Neural cell (in vitro differentiated cells): Measurements from ENCODE around the gene EPHA6. TPM values are rescaled to one million over a fixed set of nuclear protein-coding genes. Genes with fewer than 3 reads are reported as not detected.

ENCODE experiments used
- H2AFZ ChIP-seq: fragments of 200-600, 300-800 bp; sonication (generic), shearing (Covaris generic); 2 replicates; pipeline ENCODE4 v1.6.0; 2014; ENCODE audit warnings: low read depth, mild to moderate bottlenecking, antibody characterized with exemption, low read length, moderate library complexity
- H3F3A ChIP-seq: fragments of 200-600 bp; shearing (Covaris generic); 2 replicates; pipeline ENCODE4 v1.6.1; 2016; ENCODE audit warnings: mild to moderate bottlenecking, moderate library complexity, mixed read lengths, antibody characterized with exemption, low read length; ENCODE audit not compliant: insufficient read depth, poor library complexity, severe bottlenecking
- H3K27ac ChIP-seq: fragments of 200-600, 300-800 bp; sonication (generic), shearing (Covaris generic); 2 replicates; pipeline ENCODE4 v1.5.1; 2014; ENCODE audit warnings: mild to moderate bottlenecking, low read length, moderate library complexity
- H3K27me3 ChIP-seq: fragments of 300-800, 200-600 bp; sonication (generic), shearing (Covaris generic); 2 replicates; pipeline ENCODE4 v1.6.0; 2014; ENCODE audit warnings: mild to moderate bottlenecking, low read depth, low read length, moderate library complexity; ENCODE audit not compliant: insufficient read depth
- H3K36me3 ChIP-seq: fragments of 300-800, 200-600 bp; sonication (generic), shearing (Covaris generic); 2 replicates; pipeline ENCODE4 v1.5.1; 2014; ENCODE audit warnings: mild to moderate bottlenecking, antibody characterized with exemption, low read length, moderate library complexity; ENCODE audit not compliant: insufficient read depth
- H3K4me2 ChIP-seq: fragments of 300-800, 200-600 bp; sonication (generic), shearing (Covaris generic); 2 replicates; pipeline ENCODE4 v1.6.0; 2014; ENCODE audit warnings: mild to moderate bottlenecking, low read length
- H3K4me3 ChIP-seq: fragments of 300-800, 200-600 bp; sonication (generic), shearing (Covaris generic); 2 replicates; pipeline ENCODE4 v1.5.1; 2014; ENCODE audit warnings: mild to moderate bottlenecking, low read length, moderate library complexity
- H3K79me2 ChIP-seq: fragments of 200-600 bp; shearing (Covaris generic); replicated peaks from 2 replicates; pipeline ENCODE4 v1.6.0; 2014; ENCODE audit warnings: mild to moderate bottlenecking, low read length, moderate library complexity; ENCODE audit not compliant: insufficient read depth
- H3K9ac ChIP-seq: fragments of 300-800, 200-600 bp; sonication (generic), shearing (Covaris generic); 2 replicates; pipeline ENCODE4 v1.6.1; 2016; ENCODE audit warnings: mild to moderate bottlenecking, low read length, mixed read lengths
- H3K9me2 ChIP-seq: fragments of 200-600 bp; shearing (Covaris generic); 2 replicates; pipeline ENCODE4 v1.6.1; 2016; ENCODE audit warnings: mild to moderate bottlenecking, low read length, mixed read lengths; ENCODE audit not compliant: insufficient read depth
- H3K9me3 ChIP-seq: fragments of 200-600, 300-800 bp; sonication (generic), shearing (Covaris generic); 2 replicates; pipeline ENCODE4 v1.6.1; 2016; ENCODE audit warnings: mild to moderate bottlenecking, mixed run types, low read length, moderate library complexity, mixed read lengths
- H4K20me1 ChIP-seq: fragments of 200-600 bp; shearing (Covaris generic); 2 replicates; pipeline ENCODE4 v1.6.1; 2016; ENCODE audit warnings: mild to moderate bottlenecking, mixed run types; ENCODE audit not compliant: insufficient read depth
- EP300 ChIP-seq: fragments of 450-650 bp; conservative IDR thresholded peaks from 2 replicates; pipeline ENCODE4 v1.6.1; 2014; ENCODE audit warnings: antibody characterized with exemption, mild to moderate bottlenecking, moderate library complexity; ENCODE audit not compliant: poor library complexity, severe bottlenecking
- EZH2 ChIP-seq: fragments of 200-600, 300-800 bp; shearing (Covaris generic), sonication (generic); IDR thresholded peaks from 2 replicates; pipeline ENCODE4 v1.6.1; 2014; ENCODE audit warnings: antibody characterized with exemption, low read length, borderline replicate concordance, mild to moderate bottlenecking; ENCODE audit not compliant: insufficient read depth, poor library complexity, severe bottlenecking
- MXI1 ChIP-seq: fragments of 450-650 bp; conservative IDR thresholded peaks from 2 replicates; pipeline ENCODE4 v1.6.1; 2014; ENCODE audit warnings: antibody characterized with exemption, mild to moderate bottlenecking; ENCODE audit not compliant: poor library complexity, severe bottlenecking
- RAD21 ChIP-seq: fragments of 450-650 bp; conservative IDR thresholded peaks from 2 replicates; pipeline ENCODE4 v1.6.1; 2014; ENCODE audit warnings: antibody characterized with exemption, mild to moderate bottlenecking, moderate library complexity
- SMC3 ChIP-seq: fragments of 450-650 bp; conservative IDR thresholded peaks from 2 replicates; pipeline ENCODE4 v1.6.1; 2014; ENCODE audit warnings: antibody characterized with exemption, mild to moderate bottlenecking, moderate library complexity; ENCODE audit not compliant: poor library complexity
- TAF1 ChIP-seq: IDR thresholded peaks from 2 replicates; pipeline ENCODE4 v1.6.1; 2012; ENCODE audit warnings: low read depth
- polyA plus RNA-seq: library from polyadenylated mRNA; depleted of rRNA; stranded (reverse); fragments of >200 nt; gene quantifications from 2 replicates; pipeline ENCODE4 v1.2.3, GENCODE V29; 2014
- TF ChIP-seq, protein P1 (sequence below): IDR thresholded peaks from 2 replicates; pipeline ENCODE4 v1.6.1; 2012; ENCODE audit warnings: borderline replicate concordance
- TF ChIP-seq, protein P2 (sequence below): fragments of 450-650 bp; IDR thresholded peaks from 2 replicates; pipeline ENCODE4 v1.5.1; 2014; ENCODE audit warnings: antibody characterized with exemption, mild to moderate bottlenecking, moderate library complexity; ENCODE audit not compliant: poor library complexity, severe bottlenecking

Gene EPHA6
- polyA plus RNA-seq, 1 donor from 2014 or later, result 0.56 TPM

DNA sequence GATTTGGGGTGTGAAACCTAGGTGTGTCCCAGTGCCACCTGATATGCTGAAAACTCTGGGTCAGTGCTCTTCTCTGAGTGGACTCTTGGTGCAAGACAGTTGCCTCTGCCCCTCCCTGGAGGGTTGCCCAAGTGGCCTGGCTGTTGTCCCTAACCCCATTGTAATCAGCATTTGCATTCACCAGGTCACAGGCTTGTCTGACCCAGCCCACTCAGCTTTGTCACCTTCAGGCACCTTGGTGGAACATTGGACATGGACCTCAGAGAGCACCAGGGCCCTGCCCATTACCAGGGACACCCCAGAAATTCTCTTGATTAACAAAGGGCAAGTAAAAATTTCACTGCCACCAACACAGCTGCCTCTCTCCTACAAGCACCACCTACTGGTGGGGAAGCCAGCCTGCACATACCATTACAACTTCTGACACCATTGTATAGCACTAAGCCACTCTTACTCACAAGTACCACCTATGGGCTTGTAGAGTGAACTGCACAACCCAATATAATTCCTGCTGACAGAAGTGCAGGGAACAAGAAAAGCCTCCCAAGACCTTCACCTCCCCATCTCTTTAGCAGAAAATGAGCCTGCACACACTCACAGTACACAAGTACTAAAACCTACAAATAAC is 324.6 kb downstream of the EPHA6 start:
- H3K79me2 ChIP-seq, result no peaks in the 10 kb centered on the region
- no peak overlapping the region for H3K4me3 ChIP-seq
- no peaks in the 10 kb centered on the region for H3K36me3 ChIP-seq
- no peak overlapping the region for H3K9ac ChIP-seq
- H3F3A ChIP-seq, result no peaks in the 10 kb centered on the region
- no peak overlapping the region for H2AFZ ChIP-seq
- H4K20me1 ChIP-seq, result no peaks in the 10 kb centered on the region
- TF ChIP-seq TAF1 (no peak), MXI1 (no peak), EP300 (no peak), SMC3 (no peak), EZH2 (no peak), RAD21 (no peak)
- TF ChIP-seq, protein P1, sequence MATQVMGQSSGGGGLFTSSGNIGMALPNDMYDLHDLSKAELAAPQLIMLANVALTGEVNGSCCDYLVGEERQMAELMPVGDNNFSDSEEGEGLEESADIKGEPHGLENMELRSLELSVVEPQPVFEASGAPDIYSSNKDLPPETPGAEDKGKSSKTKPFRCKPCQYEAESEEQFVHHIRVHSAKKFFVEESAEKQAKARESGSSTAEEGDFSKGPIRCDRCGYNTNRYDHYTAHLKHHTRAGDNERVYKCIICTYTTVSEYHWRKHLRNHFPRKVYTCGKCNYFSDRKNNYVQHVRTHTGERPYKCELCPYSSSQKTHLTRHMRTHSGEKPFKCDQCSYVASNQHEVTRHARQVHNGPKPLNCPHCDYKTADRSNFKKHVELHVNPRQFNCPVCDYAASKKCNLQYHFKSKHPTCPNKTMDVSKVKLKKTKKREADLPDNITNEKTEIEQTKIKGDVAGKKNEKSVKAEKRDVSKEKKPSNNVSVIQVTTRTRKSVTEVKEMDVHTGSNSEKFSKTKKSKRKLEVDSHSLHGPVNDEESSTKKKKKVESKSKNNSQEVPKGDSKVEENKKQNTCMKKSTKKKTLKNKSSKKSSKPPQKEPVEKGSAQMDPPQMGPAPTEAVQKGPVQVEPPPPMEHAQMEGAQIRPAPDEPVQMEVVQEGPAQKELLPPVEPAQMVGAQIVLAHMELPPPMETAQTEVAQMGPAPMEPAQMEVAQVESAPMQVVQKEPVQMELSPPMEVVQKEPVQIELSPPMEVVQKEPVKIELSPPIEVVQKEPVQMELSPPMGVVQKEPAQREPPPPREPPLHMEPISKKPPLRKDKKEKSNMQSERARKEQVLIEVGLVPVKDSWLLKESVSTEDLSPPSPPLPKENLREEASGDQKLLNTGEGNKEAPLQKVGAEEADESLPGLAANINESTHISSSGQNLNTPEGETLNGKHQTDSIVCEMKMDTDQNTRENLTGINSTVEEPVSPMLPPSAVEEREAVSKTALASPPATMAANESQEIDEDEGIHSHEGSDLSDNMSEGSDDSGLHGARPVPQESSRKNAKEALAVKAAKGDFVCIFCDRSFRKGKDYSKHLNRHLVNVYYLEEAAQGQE, result no peak
- TF ChIP-seq, protein P2, sequence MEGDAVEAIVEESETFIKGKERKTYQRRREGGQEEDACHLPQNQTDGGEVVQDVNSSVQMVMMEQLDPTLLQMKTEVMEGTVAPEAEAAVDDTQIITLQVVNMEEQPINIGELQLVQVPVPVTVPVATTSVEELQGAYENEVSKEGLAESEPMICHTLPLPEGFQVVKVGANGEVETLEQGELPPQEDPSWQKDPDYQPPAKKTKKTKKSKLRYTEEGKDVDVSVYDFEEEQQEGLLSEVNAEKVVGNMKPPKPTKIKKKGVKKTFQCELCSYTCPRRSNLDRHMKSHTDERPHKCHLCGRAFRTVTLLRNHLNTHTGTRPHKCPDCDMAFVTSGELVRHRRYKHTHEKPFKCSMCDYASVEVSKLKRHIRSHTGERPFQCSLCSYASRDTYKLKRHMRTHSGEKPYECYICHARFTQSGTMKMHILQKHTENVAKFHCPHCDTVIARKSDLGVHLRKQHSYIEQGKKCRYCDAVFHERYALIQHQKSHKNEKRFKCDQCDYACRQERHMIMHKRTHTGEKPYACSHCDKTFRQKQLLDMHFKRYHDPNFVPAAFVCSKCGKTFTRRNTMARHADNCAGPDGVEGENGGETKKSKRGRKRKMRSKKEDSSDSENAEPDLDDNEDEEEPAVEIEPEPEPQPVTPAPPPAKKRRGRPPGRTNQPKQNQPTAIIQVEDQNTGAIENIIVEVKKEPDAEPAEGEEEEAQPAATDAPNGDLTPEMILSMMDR, result no peak
- H3K27me3 ChIP-seq, result no peaks in the 10 kb centered on the region
- H3K9me2 ChIP-seq, result no peaks in the 10 kb centered on the region
- no peak overlapping the region for H3K4me2 ChIP-seq
- H3K27ac ChIP-seq, result no peak overlapping the region
- H3K9me3 ChIP-seq, result no peaks in the 10 kb centered on the region

DNA sequence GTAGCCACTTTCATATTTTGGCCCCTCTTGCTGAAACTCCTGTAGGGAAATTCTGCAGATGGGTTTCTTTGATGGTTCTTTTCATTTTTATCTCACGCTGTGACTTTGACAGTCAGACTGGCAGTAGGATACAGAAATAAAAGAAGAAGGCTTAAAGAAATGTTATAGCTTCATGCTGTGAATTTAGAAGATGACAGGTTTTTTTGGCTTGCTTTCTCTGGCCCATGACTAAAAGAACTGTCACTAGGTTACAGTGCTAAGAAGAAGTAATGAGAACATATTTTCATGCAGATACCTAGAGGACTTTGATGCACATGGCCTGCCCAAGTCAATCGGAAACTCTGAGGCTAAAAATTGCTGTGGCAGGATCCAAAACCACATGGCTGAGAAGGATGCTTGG is 334.5 kb downstream of the EPHA6 start:
- H3K27ac ChIP-seq, result no peak overlapping the region
- H3F3A ChIP-seq, result peaks cover 2% of the 10 kb centered on the region
- no peaks in the 10 kb centered on the region for H3K9me2 ChIP-seq
- TF ChIP-seq EP300 (peak; percentile 90), MXI1 (peak; percentile 46), RAD21 (no peak)
- no peak overlapping the region for H2AFZ ChIP-seq
- H3K4me3 ChIP-seq, result no peak overlapping the region
- no peak overlapping the region for H3K9ac ChIP-seq
- H4K20me1 ChIP-seq, result no peaks in the 10 kb centered on the region
- H3K27me3 ChIP-seq, result no peaks in the 10 kb centered on the region
- no peak overlapping the region for H3K4me2 ChIP-seq
- no peaks in the 10 kb centered on the region for H3K9me3 ChIP-seq
- H3K36me3 ChIP-seq, result no peaks in the 10 kb centered on the region
- H3K79me2 ChIP-seq, result no peaks in the 10 kb centered on the region
